HG03520 (cell line): ENCODE measurements around the gene VIM.

ENCODE experiments used
- ATAC-seq: cut with Tn5 transposase; IDR thresholded peaks from one replicate; pipeline ENCODE4 v1.9.1; 2021; ENCODE audit warnings: mild to moderate bottlenecking, moderate library complexity; ENCODE audit not compliant: unreplicated experiment

VIM gene

GRCh38 chr10:17228091-17229015 lies at the start of gene VIM:
TSS of gene VIM (plus strand) at chr10:17228241. CDS start at chr10:17229423, 1,182 bp downstream.
- peak; percentile 35 for ATAC-seq

- no peak for ATAC-seq
These were observed 49.0 kb upstream of the VIM start for GRCh38 chr10:17179002-17179401.

GRCh38 chr10:17181110-17181509 lies 46.9 kb upstream of the VIM start:
- ATAC-seq: no peak

GRCh38 chr10:17181751-17182150 lies 46.3 kb upstream of the VIM start:
- ATAC-seq: no peak

GRCh38 chr10:17183110-17183509 lies 44.9 kb upstream of the VIM start:
- no peak for ATAC-seq

DNA sequence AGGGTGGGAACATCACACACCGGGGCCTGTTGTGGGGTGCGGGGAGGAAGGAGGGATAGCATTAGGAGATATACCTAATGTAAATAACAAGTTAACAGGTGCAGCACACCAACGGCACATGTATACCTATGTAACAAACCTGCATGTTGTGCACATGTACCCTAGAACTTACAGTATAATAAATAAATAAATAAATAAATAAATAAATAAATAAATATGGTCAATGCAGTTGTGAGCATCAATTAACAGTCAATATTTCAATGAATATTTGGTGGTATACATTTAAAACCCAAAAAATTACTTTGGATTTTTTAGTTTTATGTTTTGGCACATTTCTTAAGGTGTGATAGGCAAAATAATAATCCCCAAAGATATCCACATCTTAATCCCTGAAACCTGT lies 42.2 kb upstream of the VIM start:
- no peak for ATAC-seq

DNA sequence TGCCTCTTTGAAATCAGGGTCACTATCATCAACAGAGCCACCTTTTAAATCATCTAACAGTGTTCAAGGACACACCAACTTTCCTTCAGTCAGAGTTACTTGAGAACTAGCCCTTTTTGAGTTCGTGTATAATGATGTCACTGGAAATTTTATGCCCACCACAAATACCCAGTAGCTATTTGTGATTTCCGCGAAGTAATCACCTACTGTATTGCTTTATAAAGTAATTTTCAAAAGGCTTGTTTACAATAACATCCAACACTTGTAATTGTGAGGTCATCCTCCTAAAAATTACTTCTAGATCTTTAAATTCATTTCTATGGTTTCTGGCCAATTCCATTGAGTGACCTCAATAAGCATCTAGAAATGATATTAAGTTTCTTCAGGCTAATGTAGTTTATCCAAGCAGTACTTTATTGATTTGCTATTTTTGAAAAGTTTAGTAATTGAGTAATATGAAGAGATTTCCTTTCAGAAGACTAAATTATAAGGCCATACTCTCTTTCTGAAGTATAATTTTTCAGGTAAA lies 39.3 kb upstream of the VIM start:
- ATAC-seq: no peak

GRCh38 chr10:17190602-17191001 lies 37.4 kb upstream of the VIM start:
- ATAC-seq: no peak

DNA sequence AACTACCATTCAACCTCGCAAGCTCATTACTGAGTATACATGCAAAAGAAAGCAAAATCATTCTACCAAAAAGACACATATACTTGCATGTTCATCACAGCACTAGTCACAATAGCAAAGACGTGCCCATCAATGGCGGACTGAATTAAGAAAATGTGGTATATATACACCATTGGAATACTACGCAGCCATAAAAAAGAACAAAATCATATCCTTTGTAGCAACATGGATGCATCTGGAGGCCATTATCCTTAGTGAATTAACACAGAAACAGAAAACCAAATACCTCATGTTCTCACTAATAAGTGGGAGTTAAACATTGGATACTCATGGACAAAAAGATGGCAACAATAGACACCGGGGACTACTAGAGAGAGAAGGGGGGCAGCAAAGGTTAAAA lies 33.0 kb upstream of the VIM start:
- ATAC-seq: no peak

DNA sequence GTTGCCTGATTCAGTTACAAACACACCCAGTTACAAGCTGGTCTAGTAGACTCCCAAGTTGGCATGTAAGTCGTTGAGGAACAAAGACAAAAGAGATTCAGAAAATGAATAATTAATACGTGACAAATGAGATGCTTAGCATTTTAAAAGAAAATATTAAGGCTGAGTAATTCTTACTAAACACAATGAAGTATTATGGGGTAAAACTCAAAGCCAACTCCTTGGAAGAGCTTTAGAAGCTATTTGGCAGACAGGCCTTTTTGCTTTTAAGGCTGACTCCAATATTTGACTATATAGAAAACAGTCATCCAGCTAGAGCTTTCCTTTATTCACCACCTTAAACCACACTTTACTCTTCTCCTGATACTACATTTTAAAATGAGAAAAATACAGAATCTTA lies 32.0 kb upstream of the VIM start:
- no peak for ATAC-seq

GRCh38 chr10:17196573-17196972 lies 31.5 kb upstream of the VIM start:
- ATAC-seq: no peak

GRCh38 chr10:17199351-17199804 lies 28.7 kb upstream of the VIM start:
- no peak for ATAC-seq

GRCh38 chr10:17200001-17200911 lies 27.8 kb upstream of the VIM start:
- peak; percentile 25 for ATAC-seq

DNA sequence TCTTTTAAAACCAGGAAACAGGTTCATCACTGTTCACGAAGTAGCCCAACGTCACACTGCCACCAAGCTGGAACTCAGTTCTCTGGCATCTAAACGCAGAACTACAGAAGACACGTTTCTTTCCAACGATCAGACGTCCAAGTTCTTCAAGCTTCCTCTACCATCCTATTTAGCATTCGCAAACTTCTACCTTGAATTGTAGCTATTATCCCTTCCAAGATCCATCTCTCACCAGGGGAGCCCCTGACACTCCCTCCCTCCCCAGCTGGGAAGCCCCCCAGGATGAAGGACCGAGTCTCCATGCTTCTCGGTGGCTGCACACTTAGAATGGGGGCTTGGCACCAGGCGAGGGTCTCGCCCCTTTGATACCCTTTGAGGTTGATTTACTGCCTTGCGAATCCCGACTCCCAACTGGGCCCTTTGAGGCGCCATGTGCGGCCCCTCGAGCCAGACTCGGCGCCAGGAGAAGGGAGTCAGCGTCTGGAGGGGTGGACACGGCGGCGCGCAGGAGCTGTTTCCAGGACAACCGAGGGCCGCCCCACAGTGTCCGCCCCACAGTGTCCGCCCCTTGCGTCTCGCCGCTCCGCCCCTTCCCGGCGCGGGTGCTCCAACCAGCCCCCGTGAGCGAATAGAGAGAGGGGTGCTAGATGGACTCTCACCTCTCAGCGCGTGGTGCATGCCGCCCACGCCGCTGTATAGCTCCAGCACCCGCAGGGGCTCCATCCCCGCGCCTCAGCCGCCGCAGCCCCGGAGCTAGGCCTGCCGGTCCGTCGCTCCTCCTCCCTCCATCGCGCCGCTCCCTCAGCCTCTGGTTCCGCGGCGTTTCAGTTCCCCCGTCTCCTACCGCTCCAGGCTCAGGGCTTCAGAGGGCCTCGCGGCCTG lies 26.9 kb upstream of the VIM start, which contains the start of gene TRDMT1:
TSS of gene TRDMT1 (minus strand) at position 761 of the 882 bp plus-strand sequence. CDS start at position 723, 38 bp downstream.
- peak; percentile 90 for ATAC-seq

DNA sequence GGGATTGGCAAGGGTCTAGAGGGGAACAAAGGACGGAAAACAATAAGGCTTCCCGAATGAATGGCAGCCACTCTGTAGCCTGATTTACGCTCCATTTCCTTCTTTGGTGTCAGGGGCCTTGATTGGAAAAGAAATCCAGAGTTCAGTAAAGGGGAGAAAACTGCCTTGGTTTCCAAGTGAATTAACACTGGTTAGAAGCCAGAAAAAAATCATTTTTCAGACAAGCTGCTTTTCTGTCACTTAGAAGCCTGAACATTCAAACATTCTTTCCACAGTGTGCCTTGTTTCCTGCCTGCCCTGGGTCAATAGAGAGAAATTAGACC lies 26.3 kb upstream of the VIM start:
- no peak for ATAC-seq

- ATAC-seq: no peak
These were observed 25.5 kb upstream of the VIM start for GRCh38 chr10:17202506-17202905.

DNA sequence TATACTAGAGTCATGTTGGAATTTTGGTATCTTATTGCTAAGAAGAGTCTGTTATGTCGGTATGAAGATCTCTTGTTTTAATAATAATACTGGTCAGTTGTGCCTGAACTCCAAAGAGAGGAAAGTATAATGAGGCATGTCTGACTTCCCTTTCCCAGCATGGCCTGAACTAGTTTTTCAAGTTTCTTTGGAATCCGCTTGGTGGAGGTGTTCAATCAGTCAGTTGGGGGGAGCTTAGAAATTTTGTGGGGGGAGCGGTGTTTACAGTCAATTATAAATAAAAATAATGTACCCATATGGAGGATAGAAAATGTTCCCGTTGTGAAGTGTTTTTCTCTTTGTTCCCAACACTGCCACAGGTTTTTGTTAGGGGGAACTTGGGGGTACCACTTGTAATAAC lies 25.0 kb upstream of the VIM start:
- ATAC-seq: no peak

DNA sequence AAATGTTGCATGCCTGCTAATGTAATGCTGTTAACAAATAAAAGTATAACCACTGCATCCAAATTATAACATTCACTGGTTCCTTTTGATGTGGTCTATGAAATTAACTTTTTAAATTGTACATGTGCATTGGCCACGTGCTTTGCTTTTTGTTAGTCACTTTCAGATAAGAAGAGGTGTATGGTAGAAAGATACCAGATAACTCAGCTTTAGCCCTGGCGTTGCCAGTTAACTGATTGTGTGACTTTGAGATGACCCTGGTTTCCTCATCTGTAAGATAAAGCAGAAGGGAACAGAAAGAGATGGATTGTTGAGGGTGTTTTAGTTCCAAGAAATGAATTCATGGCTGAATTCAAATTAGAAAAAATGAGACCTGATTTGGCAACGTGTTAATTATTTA lies 24.6 kb upstream of the VIM start:
- ATAC-seq: no peak

GRCh38 chr10:17206210-17206709 lies 21.8 kb upstream of the VIM start:
- ATAC-seq: peak; percentile 47

- no peak for ATAC-seq
These were observed 19.6 kb upstream of the VIM start for GRCh38 chr10:17208476-17208875.
